GM12872 (cell line): ENCODE results near the gene BST1.

Experiments
- CTCF ChIP-seq: IDR thresholded peaks from 3 replicates; pipeline ENCODE4 v1.5.1; 2011; ENCODE audit warnings: low read depth, mild to moderate bottlenecking, low read length, moderate library complexity; ENCODE audit not compliant: insufficient read depth

Gene BST1

DNA sequence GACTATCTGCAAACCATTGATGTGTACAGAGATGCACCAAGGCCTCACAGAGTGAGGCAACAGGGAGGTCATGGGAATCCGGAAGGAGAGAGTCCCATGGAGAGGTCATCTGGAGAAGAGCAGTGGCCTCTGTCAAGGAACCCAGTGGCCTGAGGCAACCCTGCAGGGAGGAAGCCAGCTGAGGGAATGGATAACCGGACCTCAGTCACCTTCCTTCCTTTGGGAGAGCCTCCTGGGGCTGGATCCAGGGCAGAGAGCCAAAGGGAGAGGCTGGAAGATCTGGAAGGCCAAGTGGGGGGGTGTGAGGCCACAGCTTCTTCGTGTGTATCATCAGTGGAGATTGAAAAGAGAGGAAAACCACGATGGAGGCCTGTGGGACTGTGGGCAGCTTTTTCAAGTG lies 50.9 kb downstream of the BST1 start:
- no peak for TF ChIP-seq CTCF

DNA sequence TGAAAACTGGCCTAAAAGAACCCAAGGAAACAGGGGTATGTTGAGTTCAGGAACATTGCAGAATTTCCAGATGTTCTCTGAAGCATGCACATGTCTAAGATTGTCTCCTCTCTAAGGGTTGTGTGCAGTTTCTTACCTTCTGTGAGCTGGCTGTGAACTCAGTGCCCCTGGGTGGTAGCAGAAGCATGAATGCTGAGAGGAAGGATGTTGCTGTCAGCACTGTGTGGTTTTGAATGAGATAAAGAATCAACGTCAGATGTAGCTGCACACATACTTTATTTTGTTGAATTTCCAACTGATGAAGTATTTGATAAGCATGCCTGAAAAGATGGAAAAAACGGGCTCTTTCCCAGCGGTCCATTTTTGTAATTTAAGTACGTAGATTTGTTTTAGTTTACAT lies 51.5 kb downstream of the BST1 start:
- TF ChIP-seq CTCF, result no peak

GRCh38 chr4:15755321-15756155 lies 52.7 kb downstream of the BST1 start:
- TF ChIP-seq CTCF, result no peak

- peak; percentile 79 for TF ChIP-seq CTCF
Observed at GRCh38 chr4:15756361-15756861, 53.5 kb downstream of the BST1 start.

GRCh38 chr4:15757054-15757453 lies 54.2 kb downstream of the BST1 start:
- TF ChIP-seq CTCF, result no peak

DNA sequence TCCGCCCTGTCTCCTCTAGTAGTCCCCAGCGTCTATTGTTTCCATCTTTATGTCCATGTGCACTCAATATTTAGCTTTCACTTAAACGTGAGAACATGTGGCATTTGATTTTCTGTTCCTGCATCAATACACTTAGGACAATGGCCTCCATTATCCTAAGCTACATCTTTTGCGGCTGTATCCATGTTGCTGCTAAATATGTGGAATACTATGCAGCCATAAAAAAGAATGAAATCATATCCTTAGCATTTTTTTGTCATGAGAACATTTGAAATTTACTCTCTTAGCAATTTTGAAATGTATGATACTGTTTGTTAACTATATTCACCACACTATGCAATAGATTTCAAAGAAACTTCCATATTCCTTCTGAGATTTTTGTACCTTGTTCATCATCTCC lies 55.4 kb downstream of the BST1 start:
- no peak for TF ChIP-seq CTCF

DNA sequence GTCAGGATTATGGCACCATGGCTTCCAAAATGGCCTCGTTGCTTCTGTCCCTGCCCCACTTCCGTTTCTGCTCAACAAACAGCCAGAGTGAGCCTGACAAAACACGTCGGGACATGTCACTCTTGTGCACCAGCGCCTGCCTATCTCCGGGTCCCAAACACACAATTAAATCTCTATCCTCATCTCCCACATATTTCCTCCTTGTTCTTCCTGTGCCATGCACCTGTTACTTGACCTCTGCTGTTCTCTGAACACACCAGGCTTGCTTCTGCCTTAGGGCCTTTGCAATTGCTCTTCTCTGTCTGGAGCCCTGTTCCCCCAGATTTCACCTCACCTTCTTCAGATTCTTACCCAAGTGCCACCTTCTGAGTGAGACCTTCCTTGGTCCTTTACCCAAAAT lies 62.5 kb downstream of the BST1 start:
- no peak for TF ChIP-seq CTCF
